WTC11 (cell line): ENCODE results near the gene GABRR2. TPM values are rescaled to one million over a fixed set of nuclear protein-coding genes. Genes with fewer than 3 reads are reported as not detected.

Experiments
- ATAC-seq: fragments of 200-7000 bp; cut with Tn5 transposase; 2 replicates; pipeline ENCODE4 v1.10.0; 2021; ENCODE audit warnings: mild to moderate bottlenecking, moderate library complexity
- CTCF ChIA-PET: fragments of 300-600 bp; sonication (Branson Sonifier 250); formaldehyde crosslinking; loops from one replicate; lab custom pipeline; 2021; ENCODE audit warnings: antibody characterized with exemption; lab: Charles Lee
- POLR2A ChIA-PET: fragments of 350-600 bp; sonication (Branson Sonifier 250); formaldehyde crosslinking; loops from one replicate; lab custom pipeline; 2021; ENCODE audit warnings: antibody characterized with exemption; lab: Charles Lee
- DNase-seq: peaks from one replicate; pipeline ENCODE4 v3.0.0; 2021; ENCODE audit warnings: low spot score
- H3K27ac Mint-ChIP-seq: 2 replicates; pipeline ENCODE4 v1.8.0; 2021; ENCODE audit warnings: mixed read lengths
- H3K27me3 Mint-ChIP-seq: 2 replicates; pipeline ENCODE4 v1.8.0; 2021; ENCODE audit warnings: low read depth, mild to moderate bottlenecking, moderate library complexity, mixed read lengths
- H3K36me3 Mint-ChIP-seq: 2 replicates; pipeline ENCODE4 v1.8.0; 2021; ENCODE audit warnings: mixed read lengths
- H3K4me1 Mint-ChIP-seq: 2 replicates; pipeline ENCODE4 v1.8.0; 2022; ENCODE audit warnings: mixed read lengths
- H3K4me3 Mint-ChIP-seq: 2 replicates; pipeline ENCODE4 v1.8.0; 2021; ENCODE audit warnings: mild to moderate bottlenecking, moderate library complexity, mixed read lengths
- H3K9me3 Mint-ChIP-seq: 2 replicates; pipeline ENCODE4 v1.8.0; 2021; ENCODE audit warnings: mixed read lengths
- CREB1 ChIP-seq: sonication (generic); formaldehyde crosslinking; IDR thresholded peaks from 2 replicates; pipeline ENCODE4 v1.8.0; 2023; ENCODE audit warnings: mild to moderate bottlenecking, missing genetic modification reagents
- ELF4 ChIP-seq: sonication (generic); formaldehyde crosslinking; IDR thresholded peaks from 2 replicates; pipeline ENCODE4 v1.8.1; 2022; ENCODE audit warnings: low read depth, mild to moderate bottlenecking, moderate library complexity, missing genetic modification reagents
- FOXJ3 ChIP-seq: sonication (generic); formaldehyde crosslinking; IDR thresholded peaks from 2 replicates; pipeline ENCODE4 v1.9.0; 2021; ENCODE audit warnings: missing genetic modification reagents, mild to moderate bottlenecking, borderline replicate concordance
- RELA ChIP-seq: sonication (generic); formaldehyde crosslinking; IDR thresholded peaks from 2 replicates; pipeline ENCODE4 v1.8.1; 2022; ENCODE audit warnings: missing genetic modification reagents, mild to moderate bottlenecking, borderline replicate concordance
- SP1 ChIP-seq: sonication (generic); formaldehyde crosslinking; conservative IDR thresholded peaks from 2 replicates; pipeline ENCODE4 v1.8.1; 2022; ENCODE audit warnings: missing genetic modification reagents
- TEAD4 ChIP-seq: sonication (generic); formaldehyde crosslinking; IDR thresholded peaks from 2 replicates; pipeline ENCODE4 v1.8.0; 2022; ENCODE audit warnings: mild to moderate bottlenecking, missing genetic modification reagents
- total RNA-seq: library from RNA; stranded (reverse); gene quantifications from 3 replicates; pipeline ENCODE4 v1.2.3, GENCODE V29; 2021
- TF ChIP-seq, protein P1 (sequence below): fragments of 250-450 bp; sonication (Bioruptor Pico); IDR thresholded peaks from 2 replicates; pipeline ENCODE4 v1.9.0; 2021; ENCODE audit warnings: mild to moderate bottlenecking
- TF ChIP-seq, protein P2 (sequence below): sonication (generic); formaldehyde crosslinking; IDR thresholded peaks from 2 replicates; pipeline ENCODE4 v1.8.0; 2023; ENCODE audit warnings: missing genetic modification reagents, mild to moderate bottlenecking, borderline replicate concordance
- TF ChIP-seq, protein P3 (sequence below): sonication (generic); formaldehyde crosslinking; IDR thresholded peaks from 2 replicates; pipeline ENCODE4 v1.8.1; 2022; ENCODE audit warnings: missing genetic modification reagents, borderline replicate concordance
- TF ChIP-seq, protein P4 (sequence below): sonication (generic); formaldehyde crosslinking; IDR thresholded peaks from 2 replicates; pipeline ENCODE4 v1.8.0; 2022; ENCODE audit warnings: mild to moderate bottlenecking, missing genetic modification reagents
- TF ChIP-seq, protein P5 (sequence below): sonication (generic); formaldehyde crosslinking; IDR thresholded peaks from 2 replicates; pipeline ENCODE4 v1.8.0; 2022; ENCODE audit warnings: mild to moderate bottlenecking, missing genetic modification reagents

The GABRR2 gene
- total RNA-seq, 1 experiment from 2014 or later: not detected

DNA sequence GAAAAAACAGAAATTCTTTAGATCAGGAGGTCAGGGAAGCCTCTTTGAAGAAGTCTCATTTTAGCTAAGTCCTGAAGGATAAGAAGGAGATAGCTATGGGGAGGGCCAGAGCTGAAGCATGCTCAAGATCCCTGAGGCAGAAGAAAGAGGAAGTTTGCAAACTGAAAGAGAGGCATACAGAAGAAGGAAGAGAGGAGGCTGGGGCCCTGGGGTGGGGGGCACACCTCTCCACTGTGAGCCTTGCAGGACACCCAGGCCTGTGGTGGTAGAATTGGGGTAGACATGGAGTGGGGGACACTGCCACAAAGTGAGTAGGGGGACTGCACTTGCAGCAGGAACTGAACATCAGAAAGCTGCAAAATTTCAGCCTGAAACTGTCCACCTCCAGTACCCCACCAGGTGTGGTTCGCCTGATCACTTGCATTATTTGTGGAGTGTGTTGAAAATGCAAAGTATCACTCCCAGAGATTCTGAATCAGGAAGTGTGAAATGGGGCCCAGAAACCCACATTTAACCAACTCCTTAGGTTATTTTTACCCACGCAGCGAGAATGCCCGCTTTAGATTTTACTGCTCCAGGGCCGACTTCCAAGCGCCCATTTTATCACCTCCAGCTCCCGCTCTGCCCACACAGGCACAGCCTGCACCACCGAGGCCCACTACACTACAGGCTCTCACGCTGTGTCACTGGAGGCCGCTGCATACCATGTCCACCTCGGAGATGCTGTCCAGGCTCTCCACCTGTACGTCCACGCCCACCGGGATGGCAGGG lies 44.0 kb downstream of the GABRR2 start (continued):
- TF ChIP-seq, protein P1, sequence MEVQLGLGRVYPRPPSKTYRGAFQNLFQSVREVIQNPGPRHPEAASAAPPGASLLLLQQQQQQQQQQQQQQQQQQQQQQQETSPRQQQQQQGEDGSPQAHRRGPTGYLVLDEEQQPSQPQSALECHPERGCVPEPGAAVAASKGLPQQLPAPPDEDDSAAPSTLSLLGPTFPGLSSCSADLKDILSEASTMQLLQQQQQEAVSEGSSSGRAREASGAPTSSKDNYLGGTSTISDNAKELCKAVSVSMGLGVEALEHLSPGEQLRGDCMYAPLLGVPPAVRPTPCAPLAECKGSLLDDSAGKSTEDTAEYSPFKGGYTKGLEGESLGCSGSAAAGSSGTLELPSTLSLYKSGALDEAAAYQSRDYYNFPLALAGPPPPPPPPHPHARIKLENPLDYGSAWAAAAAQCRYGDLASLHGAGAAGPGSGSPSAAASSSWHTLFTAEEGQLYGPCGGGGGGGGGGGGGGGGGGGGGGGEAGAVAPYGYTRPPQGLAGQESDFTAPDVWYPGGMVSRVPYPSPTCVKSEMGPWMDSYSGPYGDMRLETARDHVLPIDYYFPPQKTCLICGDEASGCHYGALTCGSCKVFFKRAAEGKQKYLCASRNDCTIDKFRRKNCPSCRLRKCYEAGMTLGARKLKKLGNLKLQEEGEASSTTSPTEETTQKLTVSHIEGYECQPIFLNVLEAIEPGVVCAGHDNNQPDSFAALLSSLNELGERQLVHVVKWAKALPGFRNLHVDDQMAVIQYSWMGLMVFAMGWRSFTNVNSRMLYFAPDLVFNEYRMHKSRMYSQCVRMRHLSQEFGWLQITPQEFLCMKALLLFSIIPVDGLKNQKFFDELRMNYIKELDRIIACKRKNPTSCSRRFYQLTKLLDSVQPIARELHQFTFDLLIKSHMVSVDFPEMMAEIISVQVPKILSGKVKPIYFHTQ (CRISPR knock-in tag): no peak
- TF ChIP-seq, protein P2, sequence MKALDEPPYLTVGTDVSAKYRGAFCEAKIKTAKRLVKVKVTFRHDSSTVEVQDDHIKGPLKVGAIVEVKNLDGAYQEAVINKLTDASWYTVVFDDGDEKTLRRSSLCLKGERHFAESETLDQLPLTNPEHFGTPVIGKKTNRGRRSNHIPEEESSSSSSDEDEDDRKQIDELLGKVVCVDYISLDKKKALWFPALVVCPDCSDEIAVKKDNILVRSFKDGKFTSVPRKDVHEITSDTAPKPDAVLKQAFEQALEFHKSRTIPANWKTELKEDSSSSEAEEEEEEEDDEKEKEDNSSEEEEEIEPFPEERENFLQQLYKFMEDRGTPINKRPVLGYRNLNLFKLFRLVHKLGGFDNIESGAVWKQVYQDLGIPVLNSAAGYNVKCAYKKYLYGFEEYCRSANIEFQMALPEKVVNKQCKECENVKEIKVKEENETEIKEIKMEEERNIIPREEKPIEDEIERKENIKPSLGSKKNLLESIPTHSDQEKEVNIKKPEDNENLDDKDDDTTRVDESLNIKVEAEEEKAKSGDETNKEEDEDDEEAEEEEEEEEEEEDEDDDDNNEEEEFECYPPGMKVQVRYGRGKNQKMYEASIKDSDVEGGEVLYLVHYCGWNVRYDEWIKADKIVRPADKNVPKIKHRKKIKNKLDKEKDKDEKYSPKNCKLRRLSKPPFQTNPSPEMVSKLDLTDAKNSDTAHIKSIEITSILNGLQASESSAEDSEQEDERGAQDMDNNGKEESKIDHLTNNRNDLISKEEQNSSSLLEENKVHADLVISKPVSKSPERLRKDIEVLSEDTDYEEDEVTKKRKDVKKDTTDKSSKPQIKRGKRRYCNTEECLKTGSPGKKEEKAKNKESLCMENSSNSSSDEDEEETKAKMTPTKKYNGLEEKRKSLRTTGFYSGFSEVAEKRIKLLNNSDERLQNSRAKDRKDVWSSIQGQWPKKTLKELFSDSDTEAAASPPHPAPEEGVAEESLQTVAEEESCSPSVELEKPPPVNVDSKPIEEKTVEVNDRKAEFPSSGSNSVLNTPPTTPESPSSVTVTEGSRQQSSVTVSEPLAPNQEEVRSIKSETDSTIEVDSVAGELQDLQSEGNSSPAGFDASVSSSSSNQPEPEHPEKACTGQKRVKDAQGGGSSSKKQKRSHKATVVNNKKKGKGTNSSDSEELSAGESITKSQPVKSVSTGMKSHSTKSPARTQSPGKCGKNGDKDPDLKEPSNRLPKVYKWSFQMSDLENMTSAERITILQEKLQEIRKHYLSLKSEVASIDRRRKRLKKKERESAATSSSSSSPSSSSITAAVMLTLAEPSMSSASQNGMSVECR (CRISPR knock-in tag): no peak
- no peak for TF ChIP-seq RELA (CRISPR knock-in tag)
- TF ChIP-seq, protein P3, sequence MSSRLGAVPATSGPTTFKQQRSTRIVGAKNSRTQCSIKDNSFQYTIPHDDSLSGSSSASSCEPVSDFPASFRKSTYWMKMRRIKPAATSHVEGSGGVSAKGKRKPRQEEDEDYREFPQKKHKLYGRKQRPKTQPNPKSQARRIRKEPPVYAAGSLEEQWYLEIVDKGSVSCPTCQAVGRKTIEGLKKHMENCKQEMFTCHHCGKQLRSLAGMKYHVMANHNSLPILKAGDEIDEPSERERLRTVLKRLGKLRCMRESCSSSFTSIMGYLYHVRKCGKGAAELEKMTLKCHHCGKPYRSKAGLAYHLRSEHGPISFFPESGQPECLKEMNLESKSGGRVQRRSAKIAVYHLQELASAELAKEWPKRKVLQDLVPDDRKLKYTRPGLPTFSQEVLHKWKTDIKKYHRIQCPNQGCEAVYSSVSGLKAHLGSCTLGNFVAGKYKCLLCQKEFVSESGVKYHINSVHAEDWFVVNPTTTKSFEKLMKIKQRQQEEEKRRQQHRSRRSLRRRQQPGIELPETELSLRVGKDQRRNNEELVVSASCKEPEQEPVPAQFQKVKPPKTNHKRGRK (CRISPR knock-in tag): no peak
- TF ChIP-seq FOXJ3 (CRISPR knock-in tag): no peak
- no peak for TF ChIP-seq TEAD4
- no peak for TF ChIP-seq ELF4 (CRISPR knock-in tag)

DNA sequence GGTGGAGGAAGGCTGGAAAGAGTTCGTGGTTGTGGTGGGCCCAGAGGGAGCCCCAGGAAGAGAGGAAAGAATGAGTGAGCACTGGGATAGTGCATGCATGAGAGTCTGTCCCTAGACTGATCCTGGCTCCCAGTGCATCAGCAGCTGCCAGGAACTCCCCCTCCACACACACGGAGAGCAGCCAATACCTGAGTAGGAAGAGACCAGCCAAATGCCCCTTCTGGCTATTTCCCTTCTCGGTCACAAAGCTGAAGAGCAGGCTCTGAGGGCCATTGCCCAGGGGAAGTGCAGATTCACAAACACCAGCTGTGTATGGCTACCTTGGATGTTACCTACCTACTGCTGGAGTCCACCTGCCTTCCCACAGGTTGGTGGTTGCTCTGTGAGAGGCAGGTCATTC lies 45.1 kb downstream of the GABRR2 start:
- CTCF ChIA-PET: interaction anchor here (2.2 kb wide), 1 partner anchor 12 kb away, joined by 6 read pairs; no protein-coding TSS in a partner anchor

More for the DNA sequence above, 45.1 kb downstream of the GABRR2 start:
- TF ChIP-seq CREB1 (CRISPR knock-in tag): no peak
- TF ChIP-seq SP1 (CRISPR knock-in tag): no peak
- TF ChIP-seq, protein P4, sequence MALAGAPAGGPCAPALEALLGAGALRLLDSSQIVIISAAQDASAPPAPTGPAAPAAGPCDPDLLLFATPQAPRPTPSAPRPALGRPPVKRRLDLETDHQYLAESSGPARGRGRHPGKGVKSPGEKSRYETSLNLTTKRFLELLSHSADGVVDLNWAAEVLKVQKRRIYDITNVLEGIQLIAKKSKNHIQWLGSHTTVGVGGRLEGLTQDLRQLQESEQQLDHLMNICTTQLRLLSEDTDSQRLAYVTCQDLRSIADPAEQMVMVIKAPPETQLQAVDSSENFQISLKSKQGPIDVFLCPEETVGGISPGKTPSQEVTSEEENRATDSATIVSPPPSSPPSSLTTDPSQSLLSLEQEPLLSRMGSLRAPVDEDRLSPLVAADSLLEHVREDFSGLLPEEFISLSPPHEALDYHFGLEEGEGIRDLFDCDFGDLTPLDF (CRISPR knock-in tag): no peak
- TF ChIP-seq, protein P5, sequence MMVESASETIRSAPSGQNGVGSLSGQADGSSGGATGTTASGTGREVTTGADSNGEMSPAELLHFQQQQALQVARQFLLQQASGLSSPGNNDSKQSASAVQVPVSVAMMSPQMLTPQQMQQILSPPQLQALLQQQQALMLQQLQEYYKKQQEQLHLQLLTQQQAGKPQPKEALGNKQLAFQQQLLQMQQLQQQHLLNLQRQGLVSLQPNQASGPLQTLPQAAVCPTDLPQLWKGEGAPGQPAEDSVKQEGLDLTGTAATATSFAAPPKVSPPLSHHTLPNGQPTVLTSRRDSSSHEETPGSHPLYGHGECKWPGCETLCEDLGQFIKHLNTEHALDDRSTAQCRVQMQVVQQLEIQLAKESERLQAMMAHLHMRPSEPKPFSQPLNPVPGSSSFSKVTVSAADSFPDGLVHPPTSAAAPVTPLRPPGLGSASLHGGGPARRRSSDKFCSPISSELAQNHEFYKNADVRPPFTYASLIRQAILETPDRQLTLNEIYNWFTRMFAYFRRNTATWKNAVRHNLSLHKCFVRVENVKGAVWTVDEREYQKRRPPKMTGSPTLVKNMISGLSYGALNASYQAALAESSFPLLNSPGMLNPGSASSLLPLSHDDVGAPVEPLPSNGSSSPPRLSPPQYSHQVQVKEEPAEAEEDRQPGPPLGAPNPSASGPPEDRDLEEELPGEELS (CRISPR knock-in tag): no peak
- no peaks in the 10 kb centered on the region for H3K9me3 Mint-ChIP-seq
- H3K27me3 Mint-ChIP-seq: no peaks in the 10 kb centered on the region; the same call in 1 of the 2 replicates
- no peak for ATAC-seq
- no peak overlapping the region for H3K4me3 Mint-ChIP-seq
- no peaks in the 10 kb centered on the region for H3K36me3 Mint-ChIP-seq
- POLR2A ChIA-PET: interaction anchor here (0.6 kb wide), 2 partner anchors 21 to 418 kb away, joined by 3 to 5 read pairs; no protein-coding TSS in a partner anchor
- no peak overlapping the region for H3K27ac Mint-ChIP-seq
- no peaks in the 10 kb centered on the region for H3K4me1 Mint-ChIP-seq
- no peak for DNase-seq
